Measurements from ENCODE around the gene ZNF425.
"Not testable (repeated sequence)": the region's sequence is repeated elsewhere in the genome, so short reads cannot be mapped to it uniquely, and the experiment has no call there.

ZNF425 gene

DNA sequence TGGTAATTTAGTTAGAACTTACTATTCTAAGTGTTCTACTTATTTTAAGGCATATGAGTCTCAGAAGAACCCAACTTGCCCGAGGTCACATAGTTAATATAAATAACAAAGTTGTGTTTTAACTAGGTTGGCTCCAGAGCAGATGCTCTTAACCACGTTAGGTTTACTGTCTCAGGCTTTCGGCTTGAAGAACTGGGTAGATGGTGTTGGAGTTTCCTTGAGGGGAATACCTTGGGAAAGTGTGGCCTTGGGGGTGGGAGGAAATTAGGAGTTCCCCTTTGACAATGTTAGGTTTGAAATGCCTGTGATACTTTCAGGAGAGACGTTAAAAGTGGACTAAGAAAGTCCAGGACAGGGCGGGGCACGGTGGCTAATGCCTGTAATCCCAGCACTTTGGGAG lies 30.8 kb upstream of the ZNF425 start:
- TF ChIP-seq POLR2AphosphoS5 (IDR thresholded peaks at IDR 0.05; ENCODE audit: borderline replicate concordance, low read depth, low read length) (no peak), EZH2 (IDR thresholded peaks at IDR 0.05) (no peak), FOXP2 (optimal IDR thresholded peaks at IDR 0.05; ENCODE audit: control extremely low read depth, extremely low read length, insufficient read depth) (no peak)
- Histone ChIP-seq H3K36me3 (ENCODE audit: insufficient read depth, low read length) (peaks cover 52% of the 10 kb centered on the region), H3K9ac (ENCODE audit: insufficient read length) (no peak overlapping the region)

DNA sequence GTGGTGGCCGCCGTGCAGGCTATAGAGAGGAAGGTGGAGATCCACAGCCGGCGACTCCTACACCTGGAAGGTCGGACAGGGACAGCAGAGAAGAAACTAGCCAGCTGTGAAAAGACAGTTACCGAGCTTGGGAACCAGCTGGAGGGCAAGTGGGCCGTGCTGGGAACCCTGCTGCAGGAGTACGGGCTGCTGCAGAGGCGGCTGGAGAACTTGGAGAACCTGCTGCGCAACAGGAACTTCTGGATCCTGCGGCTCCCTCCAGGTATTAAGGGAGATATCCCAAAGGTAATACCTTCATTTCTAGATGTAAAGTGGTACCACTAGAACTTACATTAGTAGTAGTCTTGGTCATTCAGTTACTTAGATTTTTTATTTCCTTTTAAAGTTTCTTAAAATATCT lies 27.9 kb upstream of the ZNF425 start:
- DNase-seq (ENCODE audit: low read depth, low spot score) = no peak
- no peaks in the 10 kb centered on the region for H3K9me3 ChIP-seq (ENCODE audit: low read depth, low read length)
- peaks cover 42% of the 10 kb centered on the region for H3K36me3 ChIP-seq (ENCODE audit: insufficient read depth, low read length)
- H3K27ac ChIP-seq = no peak overlapping the region
- TF ChIP-seq FOXP2 (optimal IDR thresholded peaks at IDR 0.05; ENCODE audit: control extremely low read depth, extremely low read length, insufficient read depth) (no peak), POLR2AphosphoS5 (IDR thresholded peaks at IDR 0.05; ENCODE audit: borderline replicate concordance, low read depth, low read length) (no peak), EZH2 (IDR thresholded peaks at IDR 0.05) (no peak)
- H3K9ac ChIP-seq (ENCODE audit: insufficient read length) = no peak overlapping the region
- H3K4me3 ChIP-seq = no peak overlapping the region

More for the DNA sequence above, 30.8 kb upstream of the ZNF425 start:
- Histone ChIP-seq H3K9me3 (ENCODE audit: low read depth, low read length) (no peaks in the 10 kb centered on the region), H3K27ac (no peak overlapping the region), H3K4me3 (no peak overlapping the region)
- DNase-seq (ENCODE audit: low read depth, low spot score) = no peak

DNA sequence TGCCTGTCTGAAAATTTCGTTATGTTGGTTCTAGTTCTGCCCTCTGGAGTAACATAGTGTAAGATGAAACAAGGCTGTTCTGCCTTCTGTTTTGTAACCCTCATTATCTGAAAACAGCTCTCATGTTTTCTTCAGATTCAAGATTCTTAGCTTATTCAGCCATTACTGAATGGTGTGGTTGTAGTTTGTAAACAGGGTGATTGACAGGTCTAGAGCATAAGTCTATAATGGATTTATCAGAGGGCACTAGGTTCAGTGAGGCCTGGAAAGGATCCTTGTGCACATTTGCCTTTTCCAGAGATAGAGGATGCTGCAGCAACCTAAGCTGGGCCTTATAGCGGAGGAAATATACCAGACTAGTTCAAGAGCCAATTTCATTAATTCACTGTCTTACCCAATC lies 27.2 kb upstream of the ZNF425 start:
- Histone ChIP-seq H3K9me3 (ENCODE audit: low read depth, low read length) (no peaks in the 10 kb centered on the region), H3K36me3 (ENCODE audit: insufficient read depth, low read length) (peaks cover 42% of the 10 kb centered on the region), H3K9ac (ENCODE audit: insufficient read length) (no peak overlapping the region), H3K4me3 (no peak overlapping the region), H3K27ac (no peak overlapping the region)
- DNase-seq (ENCODE audit: low read depth, low spot score) = no peak
- no peak for TF ChIP-seq FOXP2 (optimal IDR thresholded peaks at IDR 0.05; ENCODE audit: control extremely low read depth, extremely low read length, insufficient read depth)
- TF ChIP-seq POLR2AphosphoS5 (IDR thresholded peaks at IDR 0.05; ENCODE audit: borderline replicate concordance, low read depth, low read length) = no peak
- TF ChIP-seq EZH2 (IDR thresholded peaks at IDR 0.05) = no peak

DNA sequence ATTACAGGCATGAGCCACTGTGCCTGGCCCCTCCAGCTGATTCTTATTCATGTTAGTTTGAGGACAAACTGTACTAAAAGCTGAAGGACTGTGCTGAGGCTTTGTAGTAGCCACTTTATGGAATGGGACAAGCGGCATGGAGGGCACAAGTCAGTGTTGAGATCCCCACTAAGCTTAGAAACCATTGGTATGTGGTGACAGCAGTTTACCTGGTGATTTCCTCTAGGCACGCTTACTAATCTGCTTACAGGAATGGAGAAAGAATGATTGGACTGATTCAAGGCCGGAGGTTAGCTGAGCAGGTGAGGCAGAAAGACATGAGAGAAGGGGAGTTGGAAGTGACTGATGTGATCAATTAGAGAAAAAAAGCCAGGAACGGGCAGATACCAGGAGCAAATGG lies 24.9 kb upstream of the ZNF425 start:
- H3K36me3 ChIP-seq (ENCODE audit: insufficient read depth, low read length) = peaks cover 30% of the 10 kb centered on the region
- no peak for TF ChIP-seq EZH2 (IDR thresholded peaks at IDR 0.05)
- TF ChIP-seq FOXP2 (optimal IDR thresholded peaks at IDR 0.05; ENCODE audit: control extremely low read depth, extremely low read length, insufficient read depth) = no peak
- TF ChIP-seq POLR2AphosphoS5 (IDR thresholded peaks at IDR 0.05; ENCODE audit: borderline replicate concordance, low read depth, low read length) = no peak
- H3K4me3 ChIP-seq = no peak overlapping the region
- H3K27ac ChIP-seq = no peak overlapping the region
- no peak for DNase-seq (ENCODE audit: low read depth, low spot score)
- no peaks in the 10 kb centered on the region for H3K9me3 ChIP-seq (ENCODE audit: low read depth, low read length)
- H3K9ac ChIP-seq (ENCODE audit: insufficient read length) = no peak overlapping the region

DNA sequence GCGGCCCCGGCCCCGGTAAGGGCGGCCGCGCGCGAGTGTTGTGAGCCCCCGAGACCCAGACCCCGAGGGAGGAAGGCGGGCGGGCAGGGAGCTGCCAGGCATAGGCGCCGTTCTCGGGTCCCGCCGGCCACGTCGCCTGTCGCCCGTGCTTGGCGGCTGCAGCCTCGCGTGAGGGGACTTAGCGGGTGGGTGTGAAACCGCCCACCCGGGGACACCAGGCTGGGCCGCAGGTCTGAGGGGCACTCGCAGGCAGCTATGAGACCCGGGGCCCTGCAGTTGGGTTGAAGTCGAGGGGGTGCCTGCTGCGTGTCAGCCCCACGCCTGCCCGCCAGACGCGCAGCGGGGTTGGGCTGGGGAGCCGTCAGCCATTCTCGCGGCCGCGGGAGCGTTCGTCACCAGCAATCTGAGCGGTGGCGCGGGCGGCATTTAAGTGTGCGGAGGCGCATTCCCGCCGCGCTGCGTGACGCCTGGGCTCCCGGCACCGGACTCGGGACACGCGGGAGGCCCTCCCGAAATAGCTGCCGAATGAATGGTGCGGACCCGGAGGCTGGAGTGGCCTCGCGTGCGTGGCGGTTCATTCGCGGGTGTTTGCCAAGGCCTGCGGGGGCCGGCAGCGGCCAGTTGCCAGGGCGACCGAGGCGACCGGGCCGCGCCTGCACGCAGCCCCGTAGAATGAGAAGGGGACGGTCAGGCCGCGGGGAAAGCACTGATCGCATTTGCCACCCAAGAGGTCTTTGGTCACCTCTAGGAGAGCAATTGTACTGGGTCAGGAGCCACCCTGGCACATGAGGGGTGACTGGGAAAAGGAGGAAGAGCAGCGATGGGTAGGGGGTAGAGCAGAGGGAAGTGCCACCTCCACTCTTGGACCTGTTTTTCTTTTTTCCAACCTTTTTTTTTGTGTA lies 21.9 kb upstream of the ZNF425 start:
- peak overlapping the region; percentile 91 for H3K9ac ChIP-seq (ENCODE audit: insufficient read length)
- peaks cover 4% of the 10 kb centered on the region; the same call in 1 of the 2 replicates for H3K36me3 ChIP-seq (ENCODE audit: insufficient read depth, low read length)
- H3K27ac ChIP-seq = peak overlapping the region; percentile 57; the same call in 1 of the 2 replicates
- H3K9me3 ChIP-seq (ENCODE audit: low read depth, low read length) = no peaks in the 10 kb centered on the region
- TF ChIP-seq POLR2AphosphoS5 (IDR thresholded peaks at IDR 0.05; ENCODE audit: borderline replicate concordance, low read depth, low read length) (no peak; the same call in 1 of the 2 replicates), FOXP2 (optimal IDR thresholded peaks at IDR 0.05; ENCODE audit: control extremely low read depth, extremely low read length, insufficient read depth) (no peak), EZH2 (IDR thresholded peaks at IDR 0.05) (no peak)
- H3K4me3 ChIP-seq = peak overlapping the region; percentile 97
- DNase-seq (ENCODE audit: low read depth, low spot score) = no peak

DNA sequence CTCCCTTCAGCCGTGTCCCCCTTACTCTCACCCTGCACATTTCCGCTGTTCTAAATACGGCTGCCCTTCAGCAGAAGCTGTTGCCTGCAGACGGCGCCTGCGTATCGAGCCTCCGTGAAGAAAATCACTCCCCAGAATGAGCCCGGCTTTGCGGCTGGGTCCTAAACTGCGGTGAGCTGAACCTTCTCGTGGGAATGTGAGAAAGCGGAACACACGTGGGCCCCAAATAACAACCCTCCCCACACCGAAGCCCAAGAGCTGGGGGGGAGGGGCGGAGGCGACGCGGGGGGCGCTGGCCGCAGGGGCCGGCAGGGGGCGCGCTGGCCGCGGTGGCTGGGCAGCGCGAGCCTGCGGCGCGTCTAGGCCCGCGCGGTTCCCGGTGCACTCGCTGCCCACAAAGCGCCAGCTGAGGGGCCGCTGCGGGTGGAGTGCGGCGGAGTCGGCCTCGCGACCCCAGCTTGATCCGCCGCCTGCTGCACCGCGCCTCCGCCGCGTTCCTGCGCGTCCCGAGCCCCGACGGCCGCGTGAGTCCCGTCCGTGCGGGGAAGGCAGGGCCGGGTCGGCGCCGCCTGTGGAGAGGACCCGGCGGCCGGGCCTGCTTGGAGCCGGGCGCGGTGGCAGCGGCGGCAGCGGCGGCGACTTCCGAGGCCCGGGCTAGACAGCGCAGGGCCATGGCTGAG lies 21.1 kb upstream of the ZNF425 start, which contains the start of gene ZNF398:
Gene ZNF398, plus strand, starts transcription at position 382 of the 680 bp plus-strand sequence. Its CDS starts 290 bp downstream, at position 672.
- H3K4me3 ChIP-seq = peak within 1 kb of the TSS; percentile 97
- peak within 1 kb of the TSS; percentile 91 for H3K9ac ChIP-seq (ENCODE audit: insufficient read length)
- H3K9me3 ChIP-seq (ENCODE audit: low read depth, low read length) = no peaks in the 10 kb centered on the region
- H3K27ac ChIP-seq = peak within 1 kb of the TSS; percentile 57; the same call in 1 of the 2 replicates
- H3K36me3 ChIP-seq (ENCODE audit: insufficient read depth, low read length) = 0 out of 2 replicates have a peak, but pooled peaks cover 4% of the 10 kb centered on the region
- peak; percentile 44; the same call in 1 of the 2 replicates for TF ChIP-seq POLR2AphosphoS5 (IDR thresholded peaks at IDR 0.05; ENCODE audit: borderline replicate concordance, low read depth, low read length)
- TF ChIP-seq EZH2 (IDR thresholded peaks at IDR 0.05) = no peak
- DNase-seq (ENCODE audit: low read depth, low spot score) = no peak

DNA sequence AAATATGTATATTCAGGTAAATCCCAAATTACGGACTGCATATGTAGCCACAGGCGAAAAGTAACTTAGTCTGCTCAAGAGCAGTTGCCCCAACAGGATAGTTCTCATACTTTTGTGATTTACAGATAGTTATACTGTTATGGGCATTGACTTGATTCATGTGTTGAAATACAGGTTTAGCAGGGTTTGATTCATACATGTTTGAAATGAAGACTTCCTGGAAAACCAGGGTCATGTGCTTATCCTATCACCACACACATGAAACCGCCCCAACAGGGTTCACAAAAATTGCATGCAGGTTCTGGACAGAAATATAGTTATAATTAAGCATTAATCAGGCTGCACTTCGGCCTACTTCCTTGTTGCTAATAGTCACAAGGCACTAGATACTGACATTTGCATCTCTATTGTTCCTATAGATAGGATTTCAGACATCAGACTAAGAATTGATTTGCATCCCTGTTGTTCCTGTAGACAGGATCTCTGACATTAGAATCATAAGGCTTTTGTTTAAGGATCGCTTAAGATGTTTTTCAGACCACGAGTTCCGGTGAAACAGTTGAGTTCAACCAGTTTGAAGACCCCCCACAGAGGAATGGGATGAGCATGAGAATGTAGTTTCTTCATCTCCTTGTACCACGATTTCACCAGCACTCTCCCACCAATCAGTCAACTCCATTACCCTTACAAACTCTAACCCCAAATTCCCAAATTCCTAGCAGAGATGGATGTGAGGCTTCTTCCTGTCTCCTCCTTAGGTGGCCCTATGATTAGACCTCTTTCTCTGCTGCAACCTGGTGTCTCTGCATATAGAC lies 19.1 kb upstream of the ZNF425 start:
- no peaks in the 10 kb centered on the region for H3K9me3 ChIP-seq (ENCODE audit: low read depth, low read length)
- H3K36me3 ChIP-seq (ENCODE audit: insufficient read depth, low read length) = 0 out of 2 replicates have a peak, but pooled peaks cover 4% of the 10 kb centered on the region
- no peak for DNase-seq (ENCODE audit: low read depth, low spot score)
- H3K4me3 ChIP-seq = no peak overlapping the region
- H3K9ac ChIP-seq (ENCODE audit: insufficient read length) = no peak overlapping the region
- H3K27ac ChIP-seq = no peak overlapping the region
- TF ChIP-seq POLR2AphosphoS5 (IDR thresholded peaks at IDR 0.05; ENCODE audit: borderline replicate concordance, low read depth, low read length) = no peak
- no peak for TF ChIP-seq EZH2 (IDR thresholded peaks at IDR 0.05)
- TF ChIP-seq FOXP2 (optimal IDR thresholded peaks at IDR 0.05; ENCODE audit: control extremely low read depth, extremely low read length, insufficient read depth) = no peak

DNA sequence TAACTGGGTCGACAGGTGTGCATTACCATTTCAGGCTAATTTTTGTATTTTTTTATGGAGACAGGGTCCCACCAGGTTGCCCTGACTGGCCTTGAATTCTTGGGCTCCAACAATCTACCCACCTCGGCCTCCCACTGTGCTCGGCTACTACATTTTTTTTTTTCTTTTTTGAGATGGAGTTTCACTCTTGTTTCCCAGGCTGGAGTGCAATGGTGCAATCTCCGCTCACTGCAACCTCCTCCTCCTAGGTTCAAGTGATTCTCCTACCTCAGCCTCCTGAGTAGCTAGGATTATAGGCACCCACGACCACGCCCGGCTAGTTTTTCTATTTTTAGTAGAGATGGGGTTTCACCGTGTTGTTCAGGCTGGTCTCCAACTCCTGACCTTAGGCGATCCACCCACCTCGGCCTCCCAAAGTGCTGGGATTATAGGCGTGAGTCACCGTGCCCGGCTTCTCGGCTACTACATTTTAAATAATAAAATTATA lies 18.4 kb upstream of the ZNF425 start:
- not testable (repeated sequence) for H3K27ac ChIP-seq; H3K36me3 ChIP-seq (ENCODE audit: insufficient read depth, low read length); DNase-seq (ENCODE audit: low read depth, low spot score); H3K4me3 ChIP-seq; H3K9me3 ChIP-seq (ENCODE audit: low read depth, low read length); H3K9ac ChIP-seq (ENCODE audit: insufficient read length)
